GM13976 (cell line): Measurements from ENCODE around the gene ADAMTS2.

ENCODE experiments used
- DNase-seq: peaks from one replicate; pipeline ENCODE4 v3.0.0; 2012; ENCODE audit warnings: low spot score
- CTCF ChIP-seq: IDR thresholded peaks from 2 replicates; pipeline ENCODE4 v1.5.1; 2012; ENCODE audit warnings: borderline replicate concordance, mild to moderate bottlenecking; ENCODE audit not compliant: insufficient read depth; ENCODE audit errors: extremely low read depth, missing control alignments, control extremely low read depth
- in situ Hi-C: fragments of 300-500 bp; cut with MboI; formaldehyde crosslinking; loops from one replicate; pipeline ENCODE4 v1.12.0; 2022; ENCODE audit warnings: low sequenced_read_pairs, mixed read lengths, inconsistent platforms; ENCODE audit not compliant: unreplicated experiment

Gene ADAMTS2

GRCh38 chr5:179246227-179246626 lies 99.0 kb downstream of the ADAMTS2 start:
- no peak for DNase-seq
- TF ChIP-seq CTCF = no peak
- in situ Hi-C loops = no loop called here

GRCh38 chr5:179245031-179245430 lies 100.2 kb downstream of the ADAMTS2 start:
- DNase-seq = no peak
- no peak for TF ChIP-seq CTCF
- in situ Hi-C loops = no loop called here

- in situ Hi-C loops = no loop called here
These were observed 101.2 kb downstream of the ADAMTS2 start for GRCh38 chr5:179244044-179244443.

GRCh38 chr5:179243333-179243732 lies 101.9 kb downstream of the ADAMTS2 start:
- no peak for TF ChIP-seq CTCF
- no peak for DNase-seq
- in situ Hi-C loops = no loop called here

More at GRCh38 chr5:179244044-179244443, 101.2 kb downstream of the ADAMTS2 start:
- no peak for DNase-seq
- no peak for TF ChIP-seq CTCF

GRCh38 chr5:179242676-179243075 lies 102.6 kb downstream of the ADAMTS2 start:
- in situ Hi-C loops = no loop called here
- no peak for DNase-seq
- no peak for TF ChIP-seq CTCF

- in situ Hi-C loops = no loop called here
These were observed 103.4 kb downstream of the ADAMTS2 start for GRCh38 chr5:179241764-179242370.

More at GRCh38 chr5:179241764-179242370, 103.4 kb downstream of the ADAMTS2 start:
- TF ChIP-seq CTCF = no peak
- no peak for DNase-seq
